Heart right ventricle (tissue), 16 donors: ENCODE data around the gene IQCF6. TPM values are rescaled to one million over a fixed set of nuclear protein-coding genes. Genes with fewer than 3 reads are reported as not detected.

Experiments
- ATAC-seq, 8 donors: fragments of 200-7000 bp; cut with Tn5 transposase; one replicate each; pipeline ENCODE4 v1.9.1; 2020; ENCODE audit warnings: mild to moderate bottlenecking in 8 of 8, moderate library complexity in 8 of 8, moderate number of reproducible peaks in 1 of 8
- DNase-seq, 2 donors: peaks; one replicate each; pipeline ENCODE4 v3.0.0-alpha.2; 2020
- H3K27ac ChIP-seq, 10 donors: fragments of 200-600 bp; sonication (generic) in 2 of 10; one replicate each; pipeline versions ENCODE4 v1.5.0 to v1.8.0; 2020 to 2022; ENCODE audit warnings: mild to moderate bottlenecking in 3 of 10
- H3K27me3 ChIP-seq, 7 donors: fragments of 200-600 bp; one replicate each; pipeline ENCODE4 v1.8.0; 2021 to 2022; ENCODE audit warnings: mild to moderate bottlenecking in 2 of 7
- H3K36me3 ChIP-seq, 9 donors: fragments of 200-600 bp; sonication (generic) in 1 of 9; one replicate each; pipeline versions ENCODE4 v1.5.0 to v1.8.0; 2020 to 2022; ENCODE audit warnings: mild to moderate bottlenecking in 2 of 9
- H3K4me1 ChIP-seq, 9 donors: fragments of 200-600 bp; sonication (generic) in 1 of 9; one replicate each; pipeline versions ENCODE4 v1.5.0 to v1.8.0; 2020 to 2022; ENCODE audit warnings: mild to moderate bottlenecking in 4 of 9
- H3K4me3 ChIP-seq, 10 donors: fragments of 200-600 bp; sonication (generic) in 2 of 10; one replicate each; pipeline versions ENCODE4 v1.5.0 to v1.8.0; 2020 to 2022; ENCODE audit warnings: mild to moderate bottlenecking in 7 of 10, moderate library complexity in 2 of 10
- H3K9me3 ChIP-seq, 11 donors: fragments of 200-600 bp in 10 of 11; sonication (generic) in 2 of 11; one replicate each; pipeline versions ENCODE4 v1.5.0 to v1.8.0; 2013 to 2022; ENCODE audit warnings: mild to moderate bottlenecking in 2 of 11, control low read depth in 1 of 11, moderate library complexity in 1 of 11
- WGBS, 2 donors: extraction: QIAGEN DNeasy Blood & Tissue Kit; methylation state at CpG; one replicate each; pipeline ENCODE4 v1.1.7; 2013; ENCODE audit warnings: inconsistent platforms in 1 of 2; 5-methylcytosine and 5-hydroxymethylcytosine counted together
- intact Hi-C, 10 donors: fragments of 100-400 bp; cut with DNase I; formaldehyde crosslinking; loops; one replicate each; pipeline versions ENCODE4 v1.11.1 to v1.14.2; 2022
- polyA plus RNA-seq, 2 donors: library from polyadenylated mRNA; stranded (reverse); fragments of 200-250 nt; gene quantifications; one replicate each; pipeline ENCODE4 v1.2.3, GENCODE V29; 2013
- total RNA-seq, 10 donors: library from RNA; stranded (reverse); fragmentation: NEBNext Ultra II Directional in 3 of 10; extraction: Animal tissue kit (Norgen Biotek cat#: 25700) in 3 of 10; gene quantifications; one replicate each; pipeline versions ENCODE4 v1.2.1 to v1.2.4, GENCODE V29; 2021 to 2023
- TF ChIP-seq, protein P1 (sequence below), 9 donors: fragments of 200-600 bp; sonication (generic) in 2 of 9; IDR thresholded peaks; one replicate each; pipeline versions ENCODE4 v1.5.0 to v1.8.0; 2021 to 2022; ENCODE audit warnings: antibody characterized with exemption in 9 of 9, mild to moderate bottlenecking in 5 of 9, moderate library complexity in 1 of 9
- donor health status: Arrhythmogenic right ventricular cardiomyopathy.
- donor health status: ischemic (EF 13 %, LVEDD 7.1; RV severe dilation, severe dysfunction).
- donor health status: healthy with polysubstance abuse.
- donor health status: DM: no; HTN: yes; CAD: no.
- donor health status: DM: no; HTN: no; CAD: no.
- donor health status: ischemic (EF 25% LVEDD 6.9; RV normal size, moderate dysfunction).
- donor health status: ischemic (EF 25% LVEDD 5.7; RV mildly dilated, moderate dysfunction).
- donor health status: healthy.
- donor health status: DM: yes; HTN: yes; CAD: no.
- donor health status: Ischemic cardiomyopathy.
- donor health status: ischemic (EF 35%, LVEDD 5.7; RV mildly dilated, moderate dysfunction).
- donor health status: nonischemic (EF 11% LVEDD 7.7; RV severe dilation, severe dysfunction).
- donor health status: DM: yes; HTN: yes; CAD: no.
- donor health status: PGD.
- donor health status: ischemic (EF 29% LVEDD 5.4; RV normal size, mild dysfunction).
- donor health status: nonischemic (EF 23%, LVEDD 6.1; RV moderate dilation, normal function).

Gene IQCF6
- total and polyA plus RNA-seq, 12 donors = not detected

DNA sequence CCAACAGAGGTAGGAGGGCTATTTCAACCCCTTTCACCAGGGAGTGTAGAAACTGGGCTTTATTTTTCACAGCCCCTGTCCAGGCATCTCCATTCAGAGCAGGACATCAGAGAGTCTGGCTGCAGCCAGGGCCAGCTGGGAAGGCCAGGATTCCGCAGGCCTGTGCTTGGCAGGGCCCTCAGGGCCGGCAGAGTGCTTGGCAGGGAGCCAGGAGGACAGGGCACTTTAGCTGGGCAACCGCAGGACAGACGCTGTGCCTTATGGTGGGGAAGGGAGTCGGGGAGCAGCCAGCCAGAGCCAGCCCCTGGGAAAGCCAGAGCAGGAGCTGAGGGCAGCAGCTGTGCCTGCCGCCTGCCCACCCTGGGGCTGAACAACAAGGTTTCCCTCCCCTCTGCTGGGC, 34.5 kb upstream of the IQCF6 start:
- Histone ChIP-seq H3K9me3 (no peaks in the 10 kb centered on the region), H3K4me3 (no peak overlapping the region), H3K36me3 (no peaks in the 10 kb centered on the region), H3K4me1 (no peaks in the 10 kb centered on the region), H3K27me3 (peaks cover 0 to 14% (median 0%) of the 10 kb centered on the region in 7 donors), H3K27ac (no peak overlapping the region)
- intact Hi-C loops = no loop called here
- DNase-seq = peak; percentile 62 to 67
- TF ChIP-seq, protein P1, sequence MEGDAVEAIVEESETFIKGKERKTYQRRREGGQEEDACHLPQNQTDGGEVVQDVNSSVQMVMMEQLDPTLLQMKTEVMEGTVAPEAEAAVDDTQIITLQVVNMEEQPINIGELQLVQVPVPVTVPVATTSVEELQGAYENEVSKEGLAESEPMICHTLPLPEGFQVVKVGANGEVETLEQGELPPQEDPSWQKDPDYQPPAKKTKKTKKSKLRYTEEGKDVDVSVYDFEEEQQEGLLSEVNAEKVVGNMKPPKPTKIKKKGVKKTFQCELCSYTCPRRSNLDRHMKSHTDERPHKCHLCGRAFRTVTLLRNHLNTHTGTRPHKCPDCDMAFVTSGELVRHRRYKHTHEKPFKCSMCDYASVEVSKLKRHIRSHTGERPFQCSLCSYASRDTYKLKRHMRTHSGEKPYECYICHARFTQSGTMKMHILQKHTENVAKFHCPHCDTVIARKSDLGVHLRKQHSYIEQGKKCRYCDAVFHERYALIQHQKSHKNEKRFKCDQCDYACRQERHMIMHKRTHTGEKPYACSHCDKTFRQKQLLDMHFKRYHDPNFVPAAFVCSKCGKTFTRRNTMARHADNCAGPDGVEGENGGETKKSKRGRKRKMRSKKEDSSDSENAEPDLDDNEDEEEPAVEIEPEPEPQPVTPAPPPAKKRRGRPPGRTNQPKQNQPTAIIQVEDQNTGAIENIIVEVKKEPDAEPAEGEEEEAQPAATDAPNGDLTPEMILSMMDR (IDR thresholded peaks at IDR 0.05) = no peak
- WGBS, 2 donors = 29 to 41% methylated on average over 6 of the region's 6 CpGs
- ATAC-seq = peak; percentile 78 to 96 (median 92)

DNA sequence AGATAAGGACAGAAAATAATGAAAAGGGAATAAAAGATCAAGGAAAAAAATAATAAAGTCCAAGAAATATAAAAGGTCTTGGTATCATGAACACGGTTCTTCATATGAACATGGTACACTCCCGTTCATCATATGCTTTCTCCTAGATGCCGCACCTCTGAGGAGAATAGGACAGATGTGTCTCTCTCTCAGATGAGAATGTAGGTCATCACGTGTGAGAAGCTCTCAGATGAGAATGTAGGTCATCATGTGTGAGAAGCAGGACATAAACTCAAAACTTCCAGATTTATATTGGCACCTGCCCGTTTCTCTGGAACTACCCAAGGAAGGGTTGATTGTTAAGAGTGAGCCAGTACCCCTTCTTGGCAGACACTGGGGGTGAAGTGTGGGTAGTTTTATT, 29.9 kb upstream of the IQCF6 start:
- Histone ChIP-seq H3K9me3 (peaks cover 0 to 5% (median 0%) of the 10 kb centered on the region in 11 donors), H3K36me3 (no peaks in the 10 kb centered on the region), H3K4me1 (no peaks in the 10 kb centered on the region), H3K27ac (no peak overlapping the region), H3K4me3 (no peak overlapping the region), H3K27me3 (no peaks in the 10 kb centered on the region)
- TF ChIP-seq, protein P1 (IDR thresholded peaks at IDR 0.05) = no peak
- 83 to 85% methylated on average over 5 of the region's 5 CpGs for WGBS, 2 donors
- DNase-seq (no peak), ATAC-seq (no peak)
- intact Hi-C loops = loop anchor here in 1 of 10 donors (10.0 kb wide), 1 partner anchor 84 kb away; no protein-coding TSS in a partner anchor

DNA sequence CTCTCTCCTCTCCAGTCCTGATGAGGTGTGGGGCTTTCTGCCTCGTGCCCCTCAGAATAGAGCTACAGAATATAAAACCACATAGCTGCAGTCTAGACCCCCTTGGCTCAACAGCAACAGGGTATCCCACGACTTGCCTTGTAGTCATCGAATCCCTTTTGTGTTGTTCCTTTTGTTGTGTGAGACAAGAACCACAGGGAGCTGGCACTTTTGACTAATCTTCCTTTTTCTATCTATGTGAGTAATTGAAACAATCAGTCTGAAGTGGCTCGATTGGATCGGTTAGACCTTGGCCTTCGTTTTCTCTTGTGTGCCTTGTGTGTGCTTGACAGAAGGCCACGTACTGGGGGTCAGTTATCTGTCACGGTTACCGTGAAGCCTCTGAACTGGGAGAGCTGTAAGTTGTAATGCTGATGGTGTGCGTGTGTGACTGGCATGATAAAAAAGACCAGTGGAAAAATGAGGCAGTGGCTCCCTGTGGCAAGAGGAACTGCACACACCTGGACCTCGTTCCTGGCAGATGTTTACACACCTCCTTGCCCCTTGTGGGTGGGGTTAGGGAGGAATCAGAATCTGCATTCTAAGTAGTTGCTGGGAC, 23.2 kb upstream of the IQCF6 start:
- no peak overlapping the region for H3K27ac ChIP-seq

DNA sequence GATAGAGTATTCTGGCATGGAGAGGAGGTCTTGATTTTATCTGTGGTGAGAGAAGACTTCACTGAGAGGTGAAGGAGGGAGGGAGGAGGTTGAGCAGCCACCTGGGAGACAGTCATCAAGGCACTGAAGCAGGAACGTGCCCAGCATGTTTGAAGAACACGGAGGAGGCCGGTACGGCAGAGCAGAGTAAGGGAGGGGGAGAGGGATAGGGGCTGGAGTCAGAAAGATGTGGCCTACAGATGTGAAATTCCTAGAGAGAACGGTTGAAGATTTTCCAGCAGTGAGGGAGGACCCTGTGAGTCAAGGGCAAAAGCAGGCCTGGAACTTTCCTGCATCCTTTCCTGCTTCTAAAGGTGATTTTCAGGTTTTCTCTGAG, 21.7 kb upstream of the IQCF6 start:
- H3K9me3 ChIP-seq = no peaks in the 10 kb centered on the region
- intact Hi-C loops = loop anchor here in 8 of 10 donors (1.0 to 10.0 kb wide), 6 partner anchors 76 to 298 kb away; partner anchors contain the start of gene DCAF1 (in 3 of the 8)
- no peak overlapping the region for H3K27ac ChIP-seq
- no peaks in the 10 kb centered on the region for H3K36me3 ChIP-seq
- peaks cover 0 to 5% (median 0%) of the 10 kb centered on the region in 9 donors for H3K4me1 ChIP-seq
- no peak for ATAC-seq
- TF ChIP-seq, protein P1 (IDR thresholded peaks at IDR 0.05) = no peak
- H3K27me3 ChIP-seq = peaks cover 0 to 44% (median 29%) of the 10 kb centered on the region in 7 donors
- 53 to 57% methylated on average over 5 of the region's 5 CpGs for WGBS, 2 donors
- DNase-seq = no peak
- no peak overlapping the region for H3K4me3 ChIP-seq

More for the DNA sequence above, 23.2 kb upstream of the IQCF6 start:
- intact Hi-C loops = loop anchor here in 6 of 10 donors (5.0 to 10.0 kb wide), 4 partner anchors 77 to 300 kb away; partner anchors contain the start of gene DCAF1 (in 3 of the 6)
- TF ChIP-seq, protein P1 (IDR thresholded peaks at IDR 0.05) = no peak
- DNase-seq = no peak
- Histone ChIP-seq H3K36me3 (no peaks in the 10 kb centered on the region), H3K4me1 (peaks cover 0 to 5% (median 0%) of the 10 kb centered on the region in 9 donors), H3K4me3 (no peak overlapping the region), H3K27me3 (peaks cover 0 to 30% (median 16%) of the 10 kb centered on the region in 7 donors), H3K9me3 (no peaks in the 10 kb centered on the region)
- WGBS, 2 donors = 15 to 19% methylated on average over 11 of the region's 11 CpGs
- ATAC-seq = no peak
